GM12878 (cell line): ENCODE results near the gene SMARCB1. TPM values are rescaled to one million over a fixed set of nuclear protein-coding genes. Genes with fewer than 3 reads are reported as not detected.
A peak's percentile ranks its signal among the peaks of the same experiment; 100 is the strongest.

Source experiments
- BRCA1 ChIP-seq: IDR thresholded peaks from 2 replicates; pipeline ENCODE4 v1.6.1; 2011; ENCODE audit warnings: low read depth, low read length, improper control_type of control experiment
- CEBPB ChIP-seq, 2 experiments: fragments of 150-350 bp in 1 of 2; IDR thresholded peaks; 2 replicates each; pipeline ENCODE4 v1.6.1; 2012 to 2014; ENCODE audit warnings: low read depth in 2 of 2, low read length in 2 of 2, borderline replicate concordance in 1 of 2, inconsistent platforms in 1 of 2
- CTCF ChIP-seq, 3 experiments: IDR thresholded peaks in 2 of 3; conservative IDR thresholded peaks in 1 of 3; 2 replicates each; pipeline ENCODE4 v1.5.1; 2011; ENCODE audit warnings: low read depth in 3 of 3, low read length in 3 of 3, mild to moderate bottlenecking in 3 of 3, control low read depth in 2 of 3, moderate library complexity in 2 of 3, inconsistent platforms in 1 of 3, mixed read lengths in 1 of 3; ENCODE audit not compliant: control insufficient read depth in 2 of 3, insufficient read depth in 1 of 3; ENCODE audit errors: extremely low read depth in 1 of 3
- GATAD2B ChIP-seq: fragments of 450-650 bp; conservative IDR thresholded peaks from 2 replicates; pipeline ENCODE4 v1.6.1; 2017; ENCODE audit warnings: low read depth, mild to moderate bottlenecking, moderate library complexity
- HDGF ChIP-seq: fragments of 450-650 bp; IDR thresholded peaks from 2 replicates; pipeline ENCODE4 v1.6.1; 2016; ENCODE audit warnings: antibody characterized with exemption
- IKZF1 ChIP-seq: fragments of 450-650 bp; conservative IDR thresholded peaks from 2 replicates; pipeline ENCODE4 v1.6.1; 2017; ENCODE audit warnings: antibody characterized with exemption, mild to moderate bottlenecking
- IKZF2 ChIP-seq, 2 experiments: fragments of 450-650 bp; IDR thresholded peaks; 2 replicates each; pipeline ENCODE4 v1.6.1; 2017; ENCODE audit warnings: mild to moderate bottlenecking in 2 of 2, moderate library complexity in 2 of 2
- IRF3 ChIP-seq: fragments of 450-650 bp; IDR thresholded peaks from 2 replicates; pipeline ENCODE4 v1.6.1; 2014; ENCODE audit warnings: mild to moderate bottlenecking
- MEF2A ChIP-seq: IDR thresholded peaks from 2 replicates; pipeline ENCODE4 v1.6.1; 2011; ENCODE audit warnings: low read depth, mild to moderate bottlenecking, low read length, moderate library complexity; ENCODE audit not compliant: insufficient read depth
- MEF2B ChIP-seq: fragments of 450-650 bp; IDR thresholded peaks from 2 replicates; pipeline ENCODE4 v1.6.1; 2018; ENCODE audit warnings: mild to moderate bottlenecking, moderate library complexity; ENCODE audit not compliant: partially characterized antibody, poor library complexity, severe bottlenecking
- RUNX3 ChIP-seq: IDR thresholded peaks from 2 replicates; pipeline ENCODE4 v1.6.1; 2012; ENCODE audit warnings: low read length, inconsistent platforms
- SP1 ChIP-seq: IDR thresholded peaks from one replicate; pipeline ENCODE4 v1.6.1; 2011; ENCODE audit warnings: low read depth, low read length
- SPI1 ChIP-seq: IDR thresholded peaks from 2 replicates; pipeline ENCODE4 v1.6.1; 2011; ENCODE audit warnings: low read depth, mild to moderate bottlenecking, low read length, moderate library complexity, borderline replicate concordance; ENCODE audit not compliant: insufficient read depth
- TCF12 ChIP-seq: IDR thresholded peaks from 2 replicates; pipeline ENCODE4 v1.6.1; 2011; ENCODE audit warnings: low read depth, mild to moderate bottlenecking, low read length
- YY1 ChIP-seq: IDR thresholded peaks from 2 replicates; pipeline ENCODE4 v1.6.1; 2011; ENCODE audit warnings: low read depth, mild to moderate bottlenecking, low read length
- ZNF274 ChIP-seq: IDR thresholded peaks from one replicate; pipeline ENCODE4 v1.8.0; 2011; ENCODE audit not compliant: insufficient read length, insufficient read depth
- polyA plus RNA-seq, 11 experiments: library from polyadenylated mRNA; depleted of rRNA in 4 of 11; unstranded in 6 of 11; stranded (reverse) in 5 of 11; fragments of >200 nt; fragmentation: Nextera tagmentation in 4 of 11; fragmentation: Illumina TruSeq in 1 of 11; extraction: Ambion mirVana in 4 of 11; extraction: Trizol in 1 of 11; gene quantifications; 1 replicate in 1 of 11; 2 replicates in 10 of 11; pipeline versions ENCODE4 v1.2.1 to v1.2.3, GENCODE V29; 2011 to 2016; ENCODE audit warnings: inconsistent platforms in 2 of 11, missing spikeins in 2 of 11, low read depth in 1 of 11
- total RNA-seq, 4 experiments: library from RNA; depleted of rRNA in 3 of 4; stranded (reverse); fragments of >200 nt in 3 of 4; fragmentation: Illumina TruSeq in 1 of 4; extraction: Trizol in 1 of 4; gene quantifications; 2 replicates each; pipeline versions ENCODE4 v1.2.1 to v1.2.3, GENCODE V29; 2013 to 2021

Gene SMARCB1
- total and polyA plus RNA-seq, 10 of the 15 experiments (the other 5 are each of a cell fraction or from before 2014, with no cell fraction given) = 9.1 to 215 (median 183) TPM

- peak; percentile 75 for TF ChIP-seq TCF12
- TF ChIP-seq GATAD2B = peak; percentile 15; the same call in 1 of the 2 replicates
- peak; percentile 71 for TF ChIP-seq MEF2B
- no peak for TF ChIP-seq CEBPB (IDR thresholded peaks at IDR 0.05; ENCODE audit: borderline replicate concordance in 1 of 2, low read depth in 2 of 2, low read length in 2 of 2)
- no peak for TF ChIP-seq IRF3
- TF ChIP-seq IKZF2 (IDR thresholded peaks at IDR 0.05) = peak; percentile 11 to 16; a peak in 2 of 4 replicates
- TF ChIP-seq MEF2A = 0 out of 2 replicates have a peak, but pooled peaks have one; percentile 24
- 0 out of 2 replicates have a peak, but pooled peaks have one; percentile 35 for TF ChIP-seq HDGF
- TF ChIP-seq SPI1 = peak; percentile 53
- TF ChIP-seq SP1 = peak; percentile 47
- TF ChIP-seq RUNX3 = peak; percentile 49
- TF ChIP-seq CTCF (IDR thresholded peaks at IDR 0.05 in 2 of 3, conservative IDR thresholded peaks at IDR 0.05 in 1 of 3; ENCODE audit: control insufficient read depth in 2 of 3, extremely low read depth in 1 of 3, insufficient read depth in 1 of 3, low read depth in 3 of 3, low read length in 3 of 3) = peak in 1 of 3 experiments; percentile 9; a peak in 1 of 6 replicates
- TF ChIP-seq IKZF1 = peak; percentile 12; the same call in 1 of the 2 replicates
- no peak for TF ChIP-seq ZNF274
- no peak for TF ChIP-seq BRCA1
- TF ChIP-seq YY1 = peak; percentile 13; the same call in 1 of the 2 replicates
Measured at GRCh38 chr22:23752090-23752691, 34.6 kb upstream of the SMARCB1 start (continued).
